ENCODE results near the gene PARP3. TPM values are rescaled to one million over a fixed set of nuclear protein-coding genes. Genes with fewer than 3 reads are reported as not detected.

Gene PARP3
- total and polyA plus RNA-seq, 10 of the 15 experiments (the other 5 are each of a cell fraction or from before 2014, with no cell fraction given): 2.1 to 31.2 (median 19.5) TPM

DNA sequence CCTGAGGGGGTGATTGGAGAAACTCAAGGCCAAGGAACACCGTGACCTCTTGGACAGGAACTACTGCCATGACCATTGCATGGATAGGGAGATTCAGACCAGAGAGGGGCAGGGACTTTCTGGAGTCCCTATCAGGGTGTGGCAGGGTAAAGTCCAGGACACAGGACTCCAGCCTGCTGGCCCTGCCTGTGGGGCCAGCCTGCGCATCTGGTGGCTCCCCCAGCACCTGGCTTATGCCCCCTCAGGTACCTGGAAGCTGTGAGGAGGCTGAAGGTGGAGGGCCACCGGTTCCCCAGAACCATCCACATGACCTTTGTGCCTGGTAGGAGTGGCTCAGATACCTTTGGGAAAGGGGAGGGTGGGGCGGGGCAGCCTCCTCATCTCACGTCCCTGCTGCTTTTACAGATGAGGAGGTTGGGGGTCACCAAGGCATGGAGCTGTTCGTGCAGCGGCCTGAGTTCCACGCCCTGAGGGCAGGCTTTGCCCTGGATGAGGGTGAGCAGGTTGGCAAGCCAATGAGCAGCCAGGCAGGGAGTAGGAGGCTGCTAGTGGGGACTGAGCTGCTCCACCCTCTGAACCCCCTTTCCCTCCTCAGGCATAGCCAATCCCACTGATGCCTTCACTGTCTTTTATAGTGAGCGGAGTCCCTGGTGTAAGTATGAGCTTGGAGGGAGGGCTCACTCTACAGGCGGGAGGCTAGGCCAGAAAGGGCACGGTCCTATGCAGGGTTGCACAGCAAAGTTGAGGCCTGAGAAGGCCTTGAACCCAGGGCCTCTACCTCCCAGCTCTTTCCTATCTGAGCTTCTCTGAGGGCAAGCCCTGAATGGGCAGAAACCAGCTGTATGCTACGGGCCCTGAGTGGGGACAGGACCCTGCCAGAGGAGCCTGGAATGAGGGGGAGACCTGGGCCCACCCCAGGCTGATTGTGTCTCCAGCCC, 44.1 kb downstream of the PARP3 start:
- no peak overlapping the region for H3K4me2 ChIP-seq (ENCODE audit: control insufficient read depth, insufficient read depth)

More for the DNA sequence above, 44.1 kb downstream of the PARP3 start:
- 90% methylated on average over 11 of the region's 12 CpGs for WGBS (ENCODE audit: insufficient coverage, insufficient replicate concordance, low lambda C conversion rate, missing lambda C conversion rate)
- no peak overlapping the region for H2AFZ ChIP-seq (ENCODE audit: control insufficient read depth, low read depth, low read length)
- CTCF ChIA-PET: interaction anchor here (1.2 kb wide), 1 partner anchor 13 kb away, joined by 3 read pairs; the partner anchor contains the start of gene ABHD14B
- H3K4me1 ChIP-seq (ENCODE audit: control insufficient read depth, insufficient read depth, low read length): peaks cover 7% of the 10 kb centered on the region
- ATAC-seq (no peak), DNase-seq (ENCODE audit: low read depth, low spot score) (no peak), FAIRE-seq (no peak)
- RAD21 ChIA-PET (ENCODE audit: unreplicated experiment): no interaction called here
- peaks cover 3% of the 10 kb centered on the region for H3K79me2 ChIP-seq (ENCODE audit: control insufficient read depth, insufficient read depth, low read length)
- no peak overlapping the region for H3K27ac ChIP-seq (ENCODE audit: control insufficient read depth, insufficient read depth)
- BruUV-seq (replicated peaks): no TSS peak
- no peak overlapping the region for H3K9ac ChIP-seq (ENCODE audit: control insufficient read depth, insufficient read depth, low read length)
- H3K36me3 ChIP-seq (ENCODE audit: control insufficient read depth in 2 of 2, insufficient read depth in 2 of 2, low read length in 1 of 2): no peaks in the 10 kb centered on the region; a peak in 1 of 4 replicates
- H3K9me3 ChIP-seq (replicated peaks; ENCODE audit: control insufficient read depth, insufficient read depth, low read length): no peaks in the 10 kb centered on the region
- intact Hi-C loops (cut with micrococcal nuclease; ENCODE audit: unreplicated experiment): no loop called here
- TF ChIP-seq TCF7 (IDR thresholded peaks at IDR 0.05; ENCODE audit: borderline replicate concordance) (no peak), NFYB (IDR thresholded peaks at IDR 0.05; ENCODE audit: insufficient read depth, low read depth, low read length) (no peak), KLF5 (IDR thresholded peaks at IDR 0.05; ENCODE audit: partially characterized antibody) (no peak), RUNX3 (IDR thresholded peaks at IDR 0.05; ENCODE audit: low read length) (no peak), TBL1XR1 (IDR thresholded peaks at IDR 0.05; ENCODE audit: low read depth, low read length) (no peak), EP300 (IDR thresholded peaks at IDR 0.05; ENCODE audit: borderline replicate concordance in 1 of 2, control insufficient read depth in 1 of 2, low read depth in 2 of 2, low read length in 2 of 2) (no peak), NR2C1 (IDR thresholded peaks at IDR 0.05) (no peak), SUPT20H (IDR thresholded peaks at IDR 0.05; ENCODE audit: borderline replicate concordance, control insufficient read depth, low read depth, low read length) (no peak), HDAC6 (IDR thresholded peaks at IDR 0.05; ENCODE audit: unreplicated experiment) (no peak), CHD2 (IDR thresholded peaks at IDR 0.05; ENCODE audit: borderline replicate concordance, low read depth, low read length) (no peak), SREBF2 (IDR thresholded peaks at IDR 0.05; ENCODE audit: low read length) (no peak)
- TF ChIP-seq, protein P1, sequence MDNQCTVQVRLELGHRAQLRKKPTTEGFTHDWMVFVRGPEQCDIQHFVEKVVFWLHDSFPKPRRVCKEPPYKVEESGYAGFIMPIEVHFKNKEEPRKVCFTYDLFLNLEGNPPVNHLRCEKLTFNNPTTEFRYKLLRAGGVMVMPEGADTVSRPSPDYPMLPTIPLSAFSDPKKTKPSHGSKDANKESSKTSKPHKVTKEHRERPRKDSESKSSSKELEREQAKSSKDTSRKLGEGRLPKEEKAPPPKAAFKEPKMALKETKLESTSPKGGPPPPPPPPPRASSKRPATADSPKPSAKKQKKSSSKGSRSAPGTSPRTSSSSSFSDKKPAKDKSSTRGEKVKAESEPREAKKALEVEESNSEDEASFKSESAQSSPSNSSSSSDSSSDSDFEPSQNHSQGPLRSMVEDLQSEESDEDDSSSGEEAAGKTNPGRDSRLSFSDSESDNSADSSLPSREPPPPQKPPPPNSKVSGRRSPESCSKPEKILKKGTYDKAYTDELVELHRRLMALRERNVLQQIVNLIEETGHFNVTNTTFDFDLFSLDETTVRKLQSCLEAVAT (IDR thresholded peaks at IDR 0.05): no peak
- TF ChIP-seq, protein P2, sequence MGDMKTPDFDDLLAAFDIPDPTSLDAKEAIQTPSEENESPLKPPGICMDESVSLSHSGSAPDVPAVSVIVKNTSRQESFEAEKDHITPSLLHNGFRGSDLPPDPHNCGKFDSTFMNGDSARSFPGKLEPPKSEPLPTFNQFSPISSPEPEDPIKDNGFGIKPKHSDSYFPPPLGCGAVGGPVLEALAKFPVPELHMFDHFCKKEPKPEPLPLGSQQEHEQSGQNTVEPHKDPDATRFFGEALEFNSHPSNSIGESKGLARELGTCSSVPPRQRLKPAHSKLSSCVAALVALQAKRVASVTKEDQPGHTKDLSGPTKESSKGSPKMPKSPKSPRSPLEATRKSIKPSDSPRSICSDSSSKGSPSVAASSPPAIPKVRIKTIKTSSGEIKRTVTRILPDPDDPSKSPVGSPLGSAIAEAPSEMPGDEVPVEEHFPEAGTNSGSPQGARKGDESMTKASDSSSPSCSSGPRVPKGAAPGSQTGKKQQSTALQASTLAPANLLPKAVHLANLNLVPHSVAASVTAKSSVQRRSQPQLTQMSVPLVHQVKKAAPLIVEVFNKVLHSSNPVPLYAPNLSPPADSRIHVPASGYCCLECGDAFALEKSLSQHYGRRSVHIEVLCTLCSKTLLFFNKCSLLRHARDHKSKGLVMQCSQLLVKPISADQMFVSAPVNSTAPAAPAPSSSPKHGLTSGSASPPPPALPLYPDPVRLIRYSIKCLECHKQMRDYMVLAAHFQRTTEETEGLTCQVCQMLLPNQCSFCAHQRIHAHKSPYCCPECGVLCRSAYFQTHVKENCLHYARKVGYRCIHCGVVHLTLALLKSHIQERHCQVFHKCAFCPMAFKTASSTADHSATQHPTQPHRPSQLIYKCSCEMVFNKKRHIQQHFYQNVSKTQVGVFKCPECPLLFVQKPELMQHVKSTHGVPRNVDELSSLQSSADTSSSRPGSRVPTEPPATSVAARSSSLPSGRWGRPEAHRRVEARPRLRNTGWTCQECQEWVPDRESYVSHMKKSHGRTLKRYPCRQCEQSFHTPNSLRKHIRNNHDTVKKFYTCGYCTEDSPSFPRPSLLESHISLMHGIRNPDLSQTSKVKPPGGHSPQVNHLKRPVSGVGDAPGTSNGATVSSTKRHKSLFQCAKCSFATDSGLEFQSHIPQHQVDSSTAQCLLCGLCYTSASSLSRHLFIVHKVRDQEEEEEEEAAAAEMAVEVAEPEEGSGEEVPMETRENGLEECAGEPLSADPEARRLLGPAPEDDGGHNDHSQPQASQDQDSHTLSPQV (IDR thresholded peaks at IDR 0.05): no peak
- TF ChIP-seq, protein P3, sequence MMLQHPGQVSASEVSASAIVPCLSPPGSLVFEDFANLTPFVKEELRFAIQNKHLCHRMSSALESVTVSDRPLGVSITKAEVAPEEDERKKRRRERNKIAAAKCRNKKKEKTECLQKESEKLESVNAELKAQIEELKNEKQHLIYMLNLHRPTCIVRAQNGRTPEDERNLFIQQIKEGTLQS (IDR thresholded peaks at IDR 0.05; ENCODE audit: borderline replicate concordance, extremely low read depth, low read depth, low read length): no peak
- H3K27me3 ChIP-seq (replicated peaks in 1 of 2; ENCODE audit: control insufficient read depth in 2 of 2, insufficient read depth in 2 of 2, low read length in 1 of 2): no peaks in the 10 kb centered on the region
- SMC1A ChIA-PET (ENCODE audit: uncharacterized antibody, unreplicated experiment): no interaction called here
- H4K20me1 ChIP-seq (ENCODE audit: control insufficient read depth, insufficient read depth): 0 out of 2 replicates have a peak, but pooled peaks cover under 1% of the 10 kb centered on the region
- H3K4me3 ChIP-seq: no peak overlapping the region
- POLR2A ChIA-PET: interaction anchor here (0.8 kb wide), 1 partner anchor 19 kb away, joined by 3 read pairs; the partner anchor contains the start of gene PCBP4
- in situ Hi-C loops (cut with MboI): no loop called here

All from GM12878 (cell line).